ENCODE data around the gene APOBEC3G. TPM values are rescaled to one million over a fixed set of nuclear protein-coding genes. Genes with fewer than 3 reads are reported as not detected.

Gene APOBEC3G
- total RNA-seq, 2 experiments from 2014 or later = 146 to 196 TPM

Other genes starting within 250 kb of the APOBEC3G start
- gene NPTXR, start 233.2 kb upstream of the APOBEC3G start, total RNA-seq = 1 to 10 TPM in 1 of 2 experiments, under 1 TPM in 1; 0.96 to 2.4 TPM
- 100 to 1,000 TPM in 1 of 2 experiments, 10 to 100 TPM in 1; 73.1 to 124 TPM for gene CBX6, start 205.1 kb upstream of the APOBEC3G start, total RNA-seq
- gene APOBEC3A, start 119.7 kb upstream of the APOBEC3G start, total RNA-seq = not detected
- gene APOBEC3B, start 94.9 kb upstream of the APOBEC3G start, total RNA-seq = 10 to 100 TPM; 32.8 to 82.6 TPM
- gene APOBEC3C, start 63.0 kb upstream of the APOBEC3G start, total RNA-seq = 100 to 1,000 TPM; 147 to 176 TPM
- 10 to 100 TPM; 49.8 to 69.4 TPM for gene APOBEC3D, start 56.1 kb upstream of the APOBEC3G start, total RNA-seq
- gene APOBEC3F, start 36.4 kb upstream of the APOBEC3G start, total RNA-seq = 10 to 100 TPM; 39.8 to 58.0 TPM
- 100 to 1,000 TPM in 1 of 2 experiments, 10 to 100 TPM in 1; 67.0 to 137 TPM for gene APOBEC3H, start 20.0 kb downstream of the APOBEC3G start, total RNA-seq
- gene CBX7, start 75.4 kb downstream of the APOBEC3G start, total RNA-seq = 10 to 100 TPM; 12.7 to 13.5 TPM
- gene PDGFB, start 167.7 kb downstream of the APOBEC3G start, total RNA-seq = under 1 TPM in 1 of 2 experiments, not detected in 1; 0.35 TPM
- gene RPL3, start 242.3 kb downstream of the APOBEC3G start, total RNA-seq = 1,000 to 10,000 TPM; 1,571 to 1,769 TPM